ENCODE data around the gene G3BP1.
"Not testable (repeated sequence)": the region's sequence is repeated elsewhere in the genome, so short reads cannot be mapped to it uniquely, and the experiment has no call there.

G3BP1 gene

DNA sequence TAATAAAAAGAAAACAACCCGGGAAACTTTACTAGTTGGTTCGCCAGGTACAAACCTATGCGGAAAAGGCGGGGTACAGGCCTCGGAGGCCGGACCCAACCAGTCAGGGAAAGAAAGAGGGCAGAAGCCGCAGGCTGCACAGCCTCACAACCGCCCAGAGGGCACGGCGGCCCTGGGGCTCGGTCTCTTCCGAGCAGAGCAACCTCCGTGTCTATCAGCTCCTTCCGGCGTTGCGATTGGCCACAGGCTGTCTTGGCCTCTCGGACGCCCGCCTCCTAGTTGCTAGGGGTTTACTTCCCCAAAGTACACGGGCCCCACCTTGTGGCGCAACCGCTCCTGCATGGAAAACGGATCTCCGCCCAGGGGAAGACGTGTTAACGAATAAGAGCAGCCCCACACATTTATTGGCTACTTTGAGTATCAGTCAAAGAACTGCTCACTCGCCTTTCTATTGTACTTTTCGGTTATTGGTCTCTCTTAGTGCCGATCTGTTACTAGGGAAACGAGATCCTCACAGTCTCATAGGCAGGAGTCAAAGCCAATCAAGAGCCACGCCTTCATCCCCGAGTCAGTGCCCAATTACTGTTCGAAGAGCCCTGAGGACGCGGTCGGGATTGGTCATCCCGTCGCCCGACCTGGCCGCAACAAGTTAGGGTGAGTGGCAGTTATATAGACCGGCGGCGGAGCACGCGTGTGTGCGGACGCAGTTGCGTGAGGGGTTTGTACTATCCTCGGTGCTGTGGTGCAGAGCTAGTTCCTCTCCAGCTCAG lies at the start of gene G3BP1:
Gene G3BP1, plus strand, starts transcription at position 696 of the 770 bp plus-strand sequence. CDS start 14,667 bp downstream, outside the sequence.
- DNase-seq, result peak; percentile 100

- no peak for DNase-seq
Observed at GRCh38 chr5:151722546-151722945, 49.2 kb upstream of the G3BP1 start.

DNA sequence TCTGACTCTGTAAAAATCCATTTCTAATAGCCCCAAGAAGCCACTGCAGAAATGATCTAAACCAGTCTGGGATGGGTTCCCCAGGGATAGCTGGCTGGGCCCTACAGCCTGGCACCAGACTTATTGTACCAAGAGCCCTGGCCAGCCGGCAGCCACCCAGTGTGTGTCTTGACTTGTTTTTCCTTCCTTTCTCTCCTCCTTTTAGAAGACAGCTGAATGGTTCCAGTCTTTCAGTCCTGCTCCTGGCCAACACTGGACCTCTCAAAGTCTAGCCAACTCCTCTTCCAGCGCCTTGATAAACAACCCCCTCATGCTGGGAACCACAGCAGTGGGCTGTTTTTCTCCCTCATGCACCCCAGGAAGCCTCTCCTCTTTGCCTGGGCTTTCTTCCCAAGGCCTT lies 47.4 kb upstream of the G3BP1 start:
- DNase-seq, result peak; percentile 32 to 47

- DNase-seq, result not testable (repeated sequence)
Observed at GRCh38 chr5:151729597-151729996, 42.2 kb upstream of the G3BP1 start.

- no peak for DNase-seq
Observed at GRCh38 chr5:151730381-151730780, 41.4 kb upstream of the G3BP1 start.

GRCh38 chr5:151733358-151734063 lies 38.2 kb upstream of the G3BP1 start:
- no peak for DNase-seq

DNA sequence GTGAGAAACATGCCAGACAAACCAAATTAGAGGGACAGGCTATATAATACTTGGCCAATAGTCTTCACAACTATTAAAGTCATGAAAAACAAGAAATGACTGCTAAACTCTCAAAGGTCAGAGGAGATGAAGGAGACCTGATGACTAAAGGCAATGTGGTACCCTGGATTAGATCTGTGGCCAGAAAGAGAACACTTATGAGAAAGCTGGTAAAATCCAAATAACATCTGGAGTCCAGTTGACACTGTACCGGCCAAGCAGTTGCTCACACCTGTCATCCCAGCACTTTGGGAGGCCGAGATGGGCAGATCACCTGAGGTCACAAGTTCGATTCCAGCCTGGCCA lies 37.7 kb upstream of the G3BP1 start:
- no peak for DNase-seq

- no peak for DNase-seq
Observed at GRCh38 chr5:151735646-151736045, 36.1 kb upstream of the G3BP1 start.

DNA sequence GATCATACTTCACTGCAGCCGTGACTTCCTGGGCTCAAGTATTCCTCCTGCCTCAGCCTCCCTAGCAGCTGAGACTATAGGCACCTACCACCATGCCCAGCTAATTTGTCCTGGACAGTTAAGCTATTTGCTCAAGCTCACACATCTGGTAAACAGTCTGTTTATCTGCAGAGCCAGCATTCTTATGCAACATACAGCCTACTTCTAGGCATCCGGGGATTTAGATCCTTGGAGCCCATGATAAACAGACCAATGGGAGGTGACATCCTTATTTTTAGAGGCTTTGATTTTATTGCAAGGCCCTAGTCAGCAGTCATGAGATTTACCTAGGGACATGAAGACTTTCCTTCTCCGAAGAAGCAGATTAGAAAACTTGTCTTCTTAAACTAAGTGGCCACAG lies 34.3 kb upstream of the G3BP1 start:
- DNase-seq, result no peak

- no peak for DNase-seq
Observed at GRCh38 chr5:151738125-151738848, 33.5 kb upstream of the G3BP1 start.

- no peak for DNase-seq
Observed at GRCh38 chr5:151739395-151739794, 32.4 kb upstream of the G3BP1 start.

GRCh38 chr5:151739939-151740335 lies 31.8 kb upstream of the G3BP1 start:
- no peak for DNase-seq

GRCh38 chr5:151740336-151740942 lies 31.3 kb upstream of the G3BP1 start:
- DNase-seq, result peak; percentile 44 to 70

DNA sequence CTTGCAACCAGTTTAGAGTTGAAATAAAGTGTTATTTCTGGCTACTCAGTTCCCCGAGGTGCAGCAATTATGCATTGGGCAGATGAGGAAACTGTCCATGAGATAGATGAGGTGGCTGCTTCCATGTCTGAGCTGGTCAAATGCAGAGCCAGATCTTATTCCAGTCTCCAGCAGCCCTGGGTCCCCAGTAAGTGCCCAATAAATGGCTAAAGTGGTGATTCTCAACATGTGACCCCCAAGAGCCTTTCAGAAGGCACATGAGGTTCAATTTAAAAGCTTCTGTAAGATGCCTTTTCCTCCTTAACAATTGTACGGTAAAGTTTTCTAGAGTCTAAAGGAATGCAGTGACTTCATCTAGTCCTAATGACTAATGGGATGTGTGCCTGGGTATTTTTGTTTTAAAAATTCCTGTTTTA lies 30.8 kb upstream of the G3BP1 start:
- no peak for DNase-seq

- no peak for DNase-seq
Observed at GRCh38 chr5:151741678-151742423, 29.9 kb upstream of the G3BP1 start.

DNA sequence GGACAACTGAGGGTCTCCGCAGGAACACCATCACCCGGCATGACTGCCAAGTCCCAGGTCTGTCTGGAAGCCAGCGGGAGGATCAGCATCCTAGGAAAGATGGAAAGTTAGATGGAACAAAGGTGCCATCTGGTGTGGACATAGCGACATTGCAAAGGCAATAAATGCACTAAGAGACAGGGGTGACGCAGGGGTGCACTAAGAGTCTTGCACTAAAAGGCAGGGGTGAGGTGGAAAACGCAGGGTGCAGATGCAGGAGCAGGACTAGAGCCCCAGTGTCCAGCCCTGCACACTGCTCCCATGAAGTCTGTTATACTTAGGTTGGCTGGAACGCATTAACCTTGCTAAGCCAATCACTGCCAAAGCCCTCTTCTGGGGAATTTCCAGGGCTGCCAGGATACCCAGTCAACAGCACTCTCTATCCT lies 28.9 kb upstream of the G3BP1 start:
- DNase-seq, result peak; percentile 48 to 75

DNA sequence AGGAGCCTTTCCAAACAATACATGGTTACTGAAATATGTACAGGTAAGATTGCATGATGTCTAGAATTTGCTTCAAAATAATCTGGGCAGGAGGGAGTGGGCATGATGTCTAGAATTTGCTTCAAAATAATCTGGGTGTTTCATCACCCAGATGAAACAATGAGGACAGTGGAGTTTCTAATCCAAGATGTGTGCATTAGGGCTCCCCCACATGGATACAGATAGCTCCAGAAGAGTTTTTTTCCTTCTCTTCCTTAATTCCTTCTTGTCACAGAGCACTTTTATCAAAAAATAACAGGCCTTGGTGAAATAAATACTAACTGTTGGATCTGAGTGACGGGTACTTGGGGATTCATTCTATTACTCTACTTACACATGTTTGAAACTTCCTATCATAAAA lies 28.2 kb upstream of the G3BP1 start:
- DNase-seq, result no peak

- DNase-seq, result peak; percentile 76 to 92
Observed at GRCh38 chr5:151745071-151745705, 26.6 kb upstream of the G3BP1 start.

GRCh38 chr5:151750121-151750520 lies 21.6 kb upstream of the G3BP1 start:
- DNase-seq, result no peak

- DNase-seq, result no peak
Observed at GRCh38 chr5:151751091-151751490, 20.7 kb upstream of the G3BP1 start.

DNA sequence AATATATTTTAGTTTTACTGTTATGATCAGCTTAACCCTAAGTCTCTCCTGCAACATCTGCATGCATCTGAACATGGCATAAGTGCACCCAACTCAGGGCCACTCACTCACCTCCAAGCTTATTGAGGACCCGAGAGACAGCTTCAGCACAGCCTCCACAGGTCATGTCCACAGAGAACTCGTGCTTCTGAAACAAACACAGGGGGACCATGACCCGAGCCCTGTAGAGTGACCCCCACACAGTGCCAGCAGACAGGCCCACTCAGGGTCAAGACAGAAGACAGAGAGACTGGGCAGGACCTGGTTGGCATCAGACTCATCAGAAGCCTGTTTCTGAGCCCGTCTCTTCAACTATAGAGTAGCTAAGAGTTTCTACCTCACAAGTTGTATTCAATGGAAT lies 20.2 kb upstream of the G3BP1 start:
- DNase-seq, result no peak

- DNase-seq, result no peak
Observed at GRCh38 chr5:151755383-151755782, 16.4 kb upstream of the G3BP1 start.
